Measurements from ENCODE around the gene UBA7.

Gene UBA7

GRCh38 chr3:49805897-49806701 lies 7.7 kb downstream of the UBA7 start:
- DNase-seq: peak in 7 of 14 donors; percentile 17 to 61 (median 38)

DNA sequence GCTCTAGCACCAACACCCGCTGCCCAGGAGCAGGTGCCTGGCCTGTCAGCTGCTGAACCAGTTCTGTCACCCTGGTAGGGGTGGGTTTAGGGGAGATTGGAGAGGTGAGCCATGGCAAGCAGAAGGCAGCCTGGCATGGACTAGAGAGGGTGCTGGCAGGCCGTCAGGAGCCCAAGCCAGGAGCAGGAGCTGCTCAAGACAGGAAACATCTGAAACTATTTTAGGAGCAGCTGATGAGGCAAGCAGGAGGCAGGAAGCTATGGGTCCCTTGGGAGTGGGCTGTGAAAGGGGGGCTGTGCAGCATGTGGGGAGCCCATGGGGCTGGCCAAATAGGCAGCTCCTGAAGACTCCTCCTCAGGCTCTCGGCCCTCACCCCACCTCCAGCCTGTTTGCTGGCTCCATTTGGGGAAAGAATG lies 8.4 kb downstream of the UBA7 start:
- DNase-seq: peak in 9 of 14 donors; percentile 26 to 73 (median 37)

GRCh38 chr3:49804141-49805041 lies 9.4 kb downstream of the UBA7 start:
- DNase-seq: no peak

GRCh38 chr3:49803465-49804140 lies 10.2 kb downstream of the UBA7 start:
- DNase-seq: peak in 7 of 14 donors; percentile 35 to 60 (median 49)

- peak in 13 of 14 donors; percentile 49 to 86 (median 78) for DNase-seq
Observed at GRCh38 chr3:49802719-49803464, 10.9 kb downstream of the UBA7 start, which contains the start of gene INKA1. Gene INKA1, plus strand, starts transcription at chr3:49803261. Its CDS starts 132 bp downstream, at chr3:49803393.

DNA sequence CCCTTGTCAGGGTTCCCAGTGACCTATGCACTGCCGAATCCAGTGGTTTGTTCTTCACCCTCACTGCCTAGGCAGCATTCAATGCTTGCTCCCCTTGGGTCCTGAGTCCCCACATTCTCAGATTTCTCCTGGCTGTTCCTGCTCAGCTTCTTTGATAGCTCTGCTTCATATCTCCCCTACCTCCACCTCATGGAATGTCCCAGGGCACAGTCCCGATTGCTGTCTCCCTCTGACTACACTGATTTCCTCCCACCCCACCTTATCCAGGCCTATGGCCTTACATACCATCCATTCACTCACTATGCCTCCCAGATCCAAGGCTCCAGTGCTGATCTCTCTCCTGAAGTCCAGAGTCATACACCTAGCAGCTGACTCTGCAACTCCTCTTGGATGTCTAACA lies 12.6 kb downstream of the UBA7 start:
- DNase-seq: no peak

- no peak for DNase-seq
Observed at GRCh38 chr3:49799761-49800160, 14.0 kb downstream of the UBA7 start, which contains the start of gene CDHR4. Gene CDHR4, minus strand, starts transcription at chr3:49799873. Its CDS starts 61 bp downstream, at chr3:49799812.

- no peak for DNase-seq
Observed at GRCh38 chr3:49799105-49799504, 14.6 kb downstream of the UBA7 start.

DNA sequence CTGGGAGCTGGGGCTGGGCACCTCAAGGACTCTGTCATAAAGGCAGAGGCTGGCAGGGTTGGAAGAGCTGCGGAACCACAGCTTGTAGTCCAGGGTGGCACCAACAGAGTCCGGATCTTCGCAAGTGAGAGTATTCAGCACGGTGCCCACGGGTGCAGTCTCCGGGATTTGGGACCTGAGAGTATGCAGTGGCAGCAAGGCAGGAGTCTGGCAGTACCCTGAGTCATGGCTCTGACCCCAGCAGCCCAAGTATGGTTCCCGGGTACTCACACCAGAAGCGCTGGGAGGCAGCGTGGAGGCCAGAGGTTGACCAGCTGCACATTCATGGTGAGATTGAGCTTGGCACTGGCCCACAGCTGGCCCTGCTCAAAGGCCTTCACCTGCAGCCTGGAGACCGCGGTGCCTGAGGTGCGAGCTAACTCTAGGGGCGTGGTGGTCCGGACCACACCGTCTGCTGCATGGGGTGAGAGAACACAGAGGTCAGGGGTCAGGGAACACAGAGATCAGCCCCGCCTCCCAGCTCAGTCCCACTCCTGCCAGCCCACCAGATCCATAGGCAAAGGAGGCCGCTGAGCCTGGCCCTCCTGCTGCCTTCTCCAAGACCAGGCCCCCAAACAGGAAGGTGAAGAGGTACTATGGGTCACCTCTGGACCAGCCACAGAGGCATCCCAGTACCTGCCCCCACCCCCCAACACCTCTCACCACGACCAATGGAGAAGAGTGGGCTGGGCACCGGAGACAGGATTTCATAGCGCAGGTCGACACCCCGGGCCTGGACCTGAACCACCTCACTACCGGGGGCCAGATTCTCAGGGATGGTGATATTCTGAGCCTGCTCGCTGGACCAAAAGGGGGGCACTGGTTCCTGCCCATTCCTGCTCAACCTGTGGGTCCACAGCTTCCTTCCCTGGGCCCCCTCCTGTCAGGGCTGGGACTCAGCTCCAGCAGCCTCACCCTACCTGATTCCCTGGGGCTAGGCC lies 18.5 kb downstream of the UBA7 start:
- no peak for DNase-seq

DNA sequence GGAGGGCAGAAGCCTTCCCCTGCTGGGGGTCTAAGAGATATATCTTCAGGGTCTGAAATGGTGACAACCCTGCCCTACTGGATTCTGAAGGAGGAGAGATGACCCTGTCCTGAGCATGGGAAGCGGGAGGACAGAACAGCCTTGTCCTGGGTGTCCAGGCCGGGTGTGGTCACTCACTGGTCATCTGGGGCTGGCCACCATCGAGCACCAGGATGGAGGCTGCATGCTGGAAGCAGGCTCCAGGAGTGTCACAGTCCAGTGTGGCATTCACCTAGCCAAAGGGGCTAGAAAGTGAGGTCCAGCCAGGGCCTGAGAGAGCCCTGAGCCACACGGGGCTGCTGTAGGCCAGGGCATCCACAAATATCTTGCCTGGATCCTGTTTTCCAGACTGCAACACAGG lies 19.3 kb downstream of the UBA7 start:
- no peak for DNase-seq

GRCh38 chr3:49793486-49794085 lies 20.2 kb downstream of the UBA7 start:
- no peak for DNase-seq

- no peak for DNase-seq
Observed at GRCh38 chr3:49792371-49793150, 21.2 kb downstream of the UBA7 start.

DNA sequence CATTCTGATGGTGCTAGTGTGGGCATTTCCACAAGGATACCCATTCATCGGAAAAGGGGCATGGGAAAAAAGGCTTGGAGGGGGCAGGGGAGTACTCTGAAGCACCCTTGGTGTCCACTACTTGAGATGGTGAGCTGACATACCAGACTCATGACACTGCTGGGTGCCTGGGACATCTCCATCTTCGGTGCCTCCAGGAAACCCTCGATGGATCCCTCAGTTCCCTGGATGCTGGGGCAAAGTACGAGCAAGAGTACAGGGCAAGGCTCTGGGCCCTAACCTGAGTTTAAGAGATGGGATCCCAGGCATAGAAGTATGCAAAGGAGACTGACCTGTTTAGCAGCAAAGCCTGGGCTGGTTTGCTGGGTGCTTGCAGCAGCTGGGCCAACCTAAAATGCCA lies 22.2 kb downstream of the UBA7 start:
- DNase-seq: no peak

DNA sequence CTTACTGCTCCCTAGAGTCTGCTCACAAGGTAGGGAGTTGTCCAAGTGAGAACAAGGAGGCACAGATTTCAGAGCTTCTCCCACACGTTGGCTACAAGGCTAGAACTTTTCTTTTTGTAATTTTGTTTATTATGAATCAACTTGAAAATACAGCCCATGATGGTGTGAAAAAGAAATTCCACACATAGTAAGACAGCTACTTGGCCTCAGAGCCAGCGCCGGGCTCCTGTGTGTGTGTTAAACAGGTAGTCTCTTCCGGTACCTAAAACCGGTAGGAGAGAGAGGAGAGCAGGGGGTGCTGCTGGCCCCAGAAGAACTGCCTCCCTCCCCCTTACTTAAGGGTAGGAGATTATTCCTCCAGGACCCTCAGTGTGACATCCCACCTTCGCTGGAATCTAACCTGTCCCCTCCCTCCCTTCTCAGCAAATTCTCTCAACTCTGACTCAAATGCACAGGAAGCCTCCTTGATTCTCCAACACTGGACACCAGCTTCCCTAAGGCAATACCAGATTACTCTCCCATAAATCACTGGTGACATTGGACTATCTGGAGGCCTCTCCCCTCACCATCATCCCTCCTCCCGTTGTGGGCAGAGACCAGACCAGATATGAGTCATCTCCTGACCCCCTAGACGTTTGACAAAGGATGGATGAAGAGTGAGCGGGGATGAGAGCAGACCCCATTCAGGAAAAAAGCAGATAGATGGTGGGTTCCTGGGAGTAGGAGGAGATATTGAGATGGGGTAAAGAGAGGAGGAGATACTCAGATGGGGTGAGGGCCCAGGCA lies 22.9 kb downstream of the UBA7 start:
- no peak for DNase-seq

DNA sequence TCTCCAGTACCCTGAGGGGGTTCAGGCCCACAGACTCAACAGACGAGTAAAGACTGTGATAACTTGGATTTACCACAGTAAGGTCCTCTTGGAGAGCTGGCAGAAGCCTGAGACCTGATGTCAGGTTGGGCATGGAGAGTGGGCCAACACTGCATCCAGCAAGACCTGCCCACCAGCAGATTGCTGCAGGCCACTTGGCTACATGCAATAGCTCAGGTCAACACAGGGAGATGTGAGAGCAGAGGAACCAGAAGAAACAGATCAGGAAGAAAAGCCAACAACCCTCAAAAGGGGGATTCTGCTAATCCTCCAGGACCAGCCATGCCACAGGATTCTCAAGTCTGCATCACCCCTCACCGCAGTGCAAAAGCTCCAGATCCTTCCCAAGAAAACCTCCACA lies 25.7 kb downstream of the UBA7 start:
- DNase-seq: no peak

DNA sequence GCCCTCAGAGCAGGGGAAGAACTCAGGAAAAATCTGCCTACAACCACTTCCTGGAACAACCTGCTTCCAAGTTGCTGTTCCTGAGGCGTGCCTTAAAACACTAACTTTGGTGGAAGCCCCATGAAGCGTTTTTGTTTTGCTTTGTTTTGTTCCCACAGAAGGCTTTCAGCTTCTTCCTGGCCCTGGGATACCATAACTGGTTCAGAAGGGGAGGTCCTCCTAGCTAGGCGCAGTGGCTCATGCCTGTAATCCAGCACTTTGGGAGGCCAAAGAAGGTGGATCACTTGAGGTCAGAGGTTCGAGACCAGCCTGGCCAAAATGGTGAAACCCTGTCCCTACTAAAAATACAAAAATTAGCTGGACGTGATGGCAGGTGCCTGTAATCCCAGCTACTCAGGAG lies 26.2 kb downstream of the UBA7 start:
- no peak for DNase-seq

DNA sequence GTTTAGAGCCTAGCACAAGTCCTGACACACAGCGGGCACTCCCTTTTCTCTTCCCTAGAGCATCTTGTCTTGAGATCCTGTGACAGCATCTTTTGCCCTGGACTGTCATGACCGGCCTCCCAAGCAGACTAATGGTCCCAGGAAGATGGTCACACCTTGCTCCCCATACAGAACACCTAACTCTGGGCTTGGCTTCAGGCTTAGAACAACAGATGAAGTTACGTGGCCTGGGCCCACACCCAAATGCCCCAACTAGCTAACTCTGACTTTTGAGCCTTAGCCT lies 26.6 kb downstream of the UBA7 start:
- no peak for DNase-seq

DNA sequence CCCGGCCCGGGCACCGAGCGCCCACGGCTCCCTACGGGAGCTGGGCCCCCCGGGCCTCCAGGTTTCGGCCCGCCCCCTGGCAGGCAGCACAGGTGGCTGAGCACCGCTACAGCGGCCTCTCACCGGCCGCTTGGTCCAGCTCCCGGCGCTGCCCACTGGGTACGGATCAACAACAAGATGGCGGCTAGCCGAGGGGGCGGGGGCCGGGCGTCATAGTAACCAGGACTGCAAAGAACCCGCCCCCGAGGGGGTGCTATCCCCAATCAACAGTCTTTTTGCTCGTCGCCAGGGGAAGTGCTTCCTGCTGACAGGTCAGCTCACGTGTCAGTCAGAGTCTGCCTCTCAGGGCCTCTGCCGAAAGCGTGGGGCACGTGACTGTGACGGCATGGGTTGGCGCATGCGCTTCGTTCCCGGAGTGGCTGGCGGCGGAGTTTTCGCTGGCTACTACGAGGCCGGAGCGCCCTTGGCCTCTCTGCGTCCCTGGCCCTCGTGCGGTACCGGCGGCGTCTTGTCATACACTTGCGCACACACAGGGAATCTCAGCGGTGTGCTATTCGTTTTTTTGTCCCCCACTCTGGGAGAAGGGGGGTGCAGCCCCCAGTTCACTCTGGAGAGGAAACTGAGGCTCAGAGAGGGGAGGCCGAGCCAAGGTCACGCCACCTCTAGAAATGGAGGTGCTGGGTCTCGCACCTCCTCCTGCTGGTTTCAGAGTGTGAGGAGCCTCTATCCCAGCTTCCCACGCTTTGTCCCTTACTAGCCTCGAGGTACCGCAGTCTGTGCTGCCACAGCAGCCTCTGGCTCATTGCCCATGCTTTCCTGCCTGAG lies 27.2 kb downstream of the UBA7 start, which contains the start of gene IP6K1:
Gene IP6K1 (minus strand): TSS at position 186 of the 825 bp plus-strand sequence. CDS start 38,502 bp downstream, outside the sequence.
- DNase-seq: peak; percentile 91 to 100 (median 98)
